ENCODE measurements around the gene IRF2.

IRF2 gene

DNA sequence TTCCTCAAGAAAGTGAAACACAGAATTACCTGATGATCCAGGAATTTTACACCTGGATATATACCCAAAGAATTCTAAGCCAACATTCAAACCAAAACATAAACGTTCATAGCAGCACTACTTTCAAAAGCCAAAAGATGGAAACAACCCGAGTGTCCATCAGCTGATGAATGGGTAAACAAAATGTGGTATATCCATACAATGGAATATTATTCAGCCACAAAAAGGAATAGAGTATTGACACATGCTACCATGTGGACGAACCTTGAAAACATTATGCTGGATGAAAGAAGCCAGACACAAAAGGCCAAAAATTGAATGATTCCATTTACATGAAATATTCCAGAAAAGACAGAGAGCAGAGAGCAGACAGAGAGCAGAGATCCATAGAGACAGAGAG is 52.0 kb downstream of the IRF2 start:
- TF ChIP-seq OSR1 (CRISPR knock-in tag; IDR thresholded peaks at IDR 0.05) (no peak), TCF4 (CRISPR knock-in tag; IDR thresholded peaks at IDR 0.05; ENCODE audit: borderline replicate concordance) (no peak), SNAI2 (CRISPR knock-in tag; IDR thresholded peaks at IDR 0.05) (no peak), ESRRG (CRISPR knock-in tag; IDR thresholded peaks at IDR 0.05) (no peak), ZNF8 (CRISPR knock-in tag; IDR thresholded peaks at IDR 0.05) (peak; percentile 99), ZNF70 (CRISPR knock-in tag; IDR thresholded peaks at IDR 0.05) (no peak)
- ATAC-seq, result no peak

GRCh38 chr4:184421533-184422155 is 52.7 kb downstream of the IRF2 start:
- TF ChIP-seq ZNF565 (CRISPR knock-in tag; conservative IDR thresholded peaks at IDR 0.05; ENCODE audit: low read depth), result no peak
- no peak for TF ChIP-seq ESRRG (CRISPR knock-in tag; IDR thresholded peaks at IDR 0.05)
- TF ChIP-seq TOX (CRISPR knock-in tag; IDR thresholded peaks at IDR 0.05; ENCODE audit: borderline replicate concordance), result no peak
- TF ChIP-seq ZFP3 (CRISPR knock-in tag; IDR thresholded peaks at IDR 0.05), result no peak
- no peak for TF ChIP-seq PPARA (CRISPR knock-in tag; IDR thresholded peaks at IDR 0.05; ENCODE audit: borderline replicate concordance)
- no peak for TF ChIP-seq ARNTL (CRISPR knock-in tag; IDR thresholded peaks at IDR 0.05; ENCODE audit: borderline replicate concordance, low read depth)
- no peak for TF ChIP-seq ZNF70 (CRISPR knock-in tag; IDR thresholded peaks at IDR 0.05)
- no peak for TF ChIP-seq ZFP30 (CRISPR knock-in tag; IDR thresholded peaks at IDR 0.05)
- no peak for TF ChIP-seq ZC3H10 (CRISPR knock-in tag; IDR thresholded peaks at IDR 0.05)
- TF ChIP-seq, protein P1, sequence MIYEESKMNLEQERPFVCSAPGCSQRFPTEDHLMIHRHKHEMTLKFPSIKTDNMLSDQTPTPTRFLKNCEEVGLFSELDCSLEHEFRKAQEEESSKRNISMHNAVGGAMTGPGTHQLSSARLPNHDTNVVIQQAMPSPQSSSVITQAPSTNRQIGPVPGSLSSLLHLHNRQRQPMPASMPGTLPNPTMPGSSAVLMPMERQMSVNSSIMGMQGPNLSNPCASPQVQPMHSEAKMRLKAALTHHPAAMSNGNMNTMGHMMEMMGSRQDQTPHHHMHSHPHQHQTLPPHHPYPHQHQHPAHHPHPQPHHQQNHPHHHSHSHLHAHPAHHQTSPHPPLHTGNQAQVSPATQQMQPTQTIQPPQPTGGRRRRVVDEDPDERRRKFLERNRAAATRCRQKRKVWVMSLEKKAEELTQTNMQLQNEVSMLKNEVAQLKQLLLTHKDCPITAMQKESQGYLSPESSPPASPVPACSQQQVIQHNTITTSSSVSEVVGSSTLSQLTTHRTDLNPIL (CRISPR knock-in tag; IDR thresholded peaks at IDR 0.05; ENCODE audit: low read depth), result no peak
- TF ChIP-seq GLIS3 (CRISPR knock-in tag; IDR thresholded peaks at IDR 0.05), result no peak
- no peak for TF ChIP-seq TSHZ2 (CRISPR knock-in tag; IDR thresholded peaks at IDR 0.05)
- TF ChIP-seq PATZ1 (CRISPR knock-in tag; IDR thresholded peaks at IDR 0.05; ENCODE audit: borderline replicate concordance), result no peak
- TF ChIP-seq SNAI2 (CRISPR knock-in tag; IDR thresholded peaks at IDR 0.05), result no peak
- no peak for TF ChIP-seq ZNF8 (CRISPR knock-in tag; IDR thresholded peaks at IDR 0.05)
- TF ChIP-seq ISL1 (CRISPR knock-in tag; IDR thresholded peaks at IDR 0.05), result no peak
- no peak for TF ChIP-seq BACH2 (CRISPR knock-in tag; IDR thresholded peaks at IDR 0.05; ENCODE audit: borderline replicate concordance)
- no peak for TF ChIP-seq OSR1 (CRISPR knock-in tag; IDR thresholded peaks at IDR 0.05)
- no peak for TF ChIP-seq CSDC2 (CRISPR knock-in tag; IDR thresholded peaks at IDR 0.05)
- TF ChIP-seq RARB (CRISPR knock-in tag; IDR thresholded peaks at IDR 0.05), result no peak

GRCh38 chr4:184420881-184421416 is 53.4 kb downstream of the IRF2 start:
- TF ChIP-seq, protein P1 (CRISPR knock-in tag; IDR thresholded peaks at IDR 0.05; ENCODE audit: low read depth), result no peak
- no peak for TF ChIP-seq ZFP3 (CRISPR knock-in tag; IDR thresholded peaks at IDR 0.05)
- no peak for TF ChIP-seq OSR1 (CRISPR knock-in tag; IDR thresholded peaks at IDR 0.05)
- no peak for TF ChIP-seq ZNF565 (CRISPR knock-in tag; conservative IDR thresholded peaks at IDR 0.05; ENCODE audit: low read depth)
- no peak for TF ChIP-seq SNAI2 (CRISPR knock-in tag; IDR thresholded peaks at IDR 0.05)
- TF ChIP-seq PPARA (CRISPR knock-in tag; IDR thresholded peaks at IDR 0.05; ENCODE audit: borderline replicate concordance), result no peak
- no peak for TF ChIP-seq ARNTL (CRISPR knock-in tag; IDR thresholded peaks at IDR 0.05; ENCODE audit: borderline replicate concordance, low read depth)
- TF ChIP-seq TSHZ2 (CRISPR knock-in tag; IDR thresholded peaks at IDR 0.05), result no peak
- TF ChIP-seq, protein P2, sequence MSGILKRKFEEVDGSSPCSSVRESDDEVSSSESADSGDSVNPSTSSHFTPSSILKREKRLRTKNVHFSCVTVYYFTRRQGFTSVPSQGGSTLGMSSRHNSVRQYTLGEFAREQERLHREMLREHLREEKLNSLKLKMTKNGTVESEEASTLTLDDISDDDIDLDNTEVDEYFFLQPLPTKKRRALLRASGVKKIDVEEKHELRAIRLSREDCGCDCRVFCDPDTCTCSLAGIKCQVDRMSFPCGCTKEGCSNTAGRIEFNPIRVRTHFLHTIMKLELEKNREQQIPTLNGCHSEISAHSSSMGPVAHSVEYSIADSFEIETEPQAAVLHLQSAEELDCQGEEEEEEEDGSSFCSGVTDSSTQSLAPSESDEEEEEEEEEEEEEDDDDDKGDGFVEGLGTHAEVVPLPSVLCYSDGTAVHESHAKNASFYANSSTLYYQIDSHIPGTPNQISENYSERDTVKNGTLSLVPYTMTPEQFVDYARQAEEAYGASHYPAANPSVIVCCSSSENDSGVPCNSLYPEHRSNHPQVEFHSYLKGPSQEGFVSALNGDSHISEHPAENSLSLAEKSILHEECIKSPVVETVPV (CRISPR knock-in tag; IDR thresholded peaks at IDR 0.05), result no peak
- no peak for ATAC-seq

More at GRCh38 chr4:184421533-184422155, 52.7 kb downstream of the IRF2 start:
- ATAC-seq, result no peak
